H9 (cell line): Measurements from ENCODE around the gene KCNMA1. TPM values are rescaled to one million over a fixed set of nuclear protein-coding genes. Genes with fewer than 3 reads are reported as not detected.

ENCODE experiments used
- DNase-seq: peaks from one replicate; pipeline ENCODE4 v3.0.0-alpha.2; 2017
- H2AFZ ChIP-seq: one replicate; pipeline ENCODE4 v1.6.1; 2013; ENCODE audit warnings: mild to moderate bottlenecking, low read length, control low read depth, moderate library complexity
- H2AK5ac ChIP-seq: 2 replicates; pipeline ENCODE4 v1.6.1; 2013; ENCODE audit warnings: low read length, control low read depth, mixed read lengths; ENCODE audit not compliant: insufficient read length
- H2BK120ac ChIP-seq: one replicate; pipeline ENCODE4 v1.6.1; 2013; ENCODE audit warnings: low read depth, mild to moderate bottlenecking, low read length, control low read depth, inconsistent platforms; ENCODE audit not compliant: poor library complexity, severe bottlenecking
- H2BK12ac ChIP-seq: 2 replicates; pipeline ENCODE4 v1.6.1; 2013; ENCODE audit warnings: low read length, control low read depth, mixed read lengths, low read depth; ENCODE audit not compliant: insufficient read length
- H2BK15ac ChIP-seq: 2 replicates; pipeline ENCODE4 v1.6.1; 2013; ENCODE audit warnings: low read depth, low read length, control low read depth
- H2BK20ac ChIP-seq: one replicate; pipeline ENCODE4 v1.6.1; 2013; ENCODE audit warnings: low read depth, mild to moderate bottlenecking, low read length, control low read depth, inconsistent platforms; ENCODE audit not compliant: poor library complexity, severe bottlenecking
- H2BK5ac ChIP-seq: 2 replicates; pipeline ENCODE4 v1.6.1; 2013; ENCODE audit warnings: low read length, control low read depth, mixed read lengths; ENCODE audit not compliant: insufficient read length
- H3K14ac ChIP-seq: 2 replicates; pipeline ENCODE4 v1.6.1; 2013; ENCODE audit warnings: low read length, control low read depth; ENCODE audit not compliant: insufficient read depth
- H3K18ac ChIP-seq: 2 replicates; pipeline ENCODE4 v1.6.1; 2013; ENCODE audit warnings: low read depth, mild to moderate bottlenecking, mixed read lengths, low read length, control low read depth; ENCODE audit not compliant: insufficient read length
- H3K23ac ChIP-seq: 2 replicates; pipeline ENCODE4 v1.6.1; 2013; ENCODE audit warnings: low read length, control low read depth, mixed read lengths, low read depth; ENCODE audit not compliant: insufficient read length
- H3K23me2 ChIP-seq: 2 replicates; pipeline ENCODE4 v1.6.1; 2013; ENCODE audit warnings: low read depth, mild to moderate bottlenecking, mixed read lengths, low read length, control low read depth; ENCODE audit not compliant: insufficient read length, poor library complexity, severe bottlenecking
- H3K27ac ChIP-seq: 2 replicates; pipeline ENCODE4 v1.5.1; 2013; ENCODE audit warnings: low read length, control low read depth, mixed read lengths, low read depth; ENCODE audit not compliant: insufficient read length
- H3K27me3 ChIP-seq: 2 replicates; pipeline ENCODE4 v1.6.1; 2013; ENCODE audit warnings: low read length, control low read depth, inconsistent platforms; ENCODE audit not compliant: insufficient read depth
- H3K4ac ChIP-seq: 2 replicates; pipeline ENCODE4 v1.6.1; 2013; ENCODE audit warnings: low read depth, mild to moderate bottlenecking, control low read depth, inconsistent platforms, low read length, moderate library complexity
- H3K4me1 ChIP-seq: 2 replicates; pipeline ENCODE4 v1.6.1; 2013; ENCODE audit warnings: low read length, control low read depth, inconsistent platforms; ENCODE audit not compliant: insufficient read depth
- H3K4me2 ChIP-seq: 2 replicates; pipeline ENCODE4 v1.6.1; 2013; ENCODE audit warnings: low read length, control low read depth, mixed read lengths; ENCODE audit not compliant: insufficient read length, insufficient read depth
- H3K56ac ChIP-seq: 2 replicates; pipeline ENCODE4 v1.6.1; 2013; ENCODE audit warnings: low read depth, mild to moderate bottlenecking, mixed read lengths, low read length, control low read depth; ENCODE audit not compliant: insufficient read length
- H3K79me1 ChIP-seq: 2 replicates; pipeline ENCODE4 v1.6.1; 2013; ENCODE audit warnings: low read depth, mild to moderate bottlenecking, moderate library complexity, low read length, control low read depth, inconsistent platforms; ENCODE audit not compliant: insufficient read depth, poor library complexity, severe bottlenecking
- H3K79me2 ChIP-seq: 2 replicates; pipeline ENCODE4 v1.6.1; 2013; ENCODE audit warnings: low read length, control low read depth, inconsistent platforms; ENCODE audit not compliant: insufficient read depth
- H3K9ac ChIP-seq: 2 replicates; pipeline ENCODE4 v1.6.1; 2013; ENCODE audit warnings: low read length, control low read depth, mixed read lengths; ENCODE audit not compliant: insufficient read length; ENCODE audit errors: extremely low read depth
- H3K9me3 ChIP-seq: one replicate; pipeline ENCODE4 v1.6.1; 2013; ENCODE audit warnings: low read depth, low read length, inconsistent platforms; ENCODE audit not compliant: control insufficient read depth
- H3T11ph ChIP-seq: one replicate; pipeline ENCODE4 v1.6.1; 2013; ENCODE audit warnings: mild to moderate bottlenecking, low read length, control low read depth, inconsistent platforms
- H4K20me1 ChIP-seq: one replicate; pipeline ENCODE4 v1.6.1; 2013; ENCODE audit not compliant: control insufficient read depth, insufficient read length, insufficient read depth
- H4K5ac ChIP-seq: 2 replicates; pipeline ENCODE4 v1.6.1; 2013; ENCODE audit warnings: low read depth, mild to moderate bottlenecking, mixed read lengths, low read length, control low read depth; ENCODE audit not compliant: insufficient read length
- H4K8ac ChIP-seq: replicated peaks from 2 replicates; pipeline ENCODE4 v1.6.1; 2013; ENCODE audit warnings: low read length, control low read depth, mixed read lengths, low read depth; ENCODE audit not compliant: insufficient read length
- H4K91ac ChIP-seq: 2 replicates; pipeline ENCODE4 v1.6.1; 2013; ENCODE audit warnings: low read depth, mild to moderate bottlenecking, moderate library complexity, mixed read lengths, low read length, control low read depth; ENCODE audit not compliant: insufficient read length
- H3K27ac Mint-ChIP-seq, 3 experiments: 2 replicates in 2 of 3; 3 replicates in 1 of 3; pipeline ENCODE4 v1.8.0; 2020 to 2021; ENCODE audit warnings: mixed read lengths in 3 of 3, mild to moderate bottlenecking in 1 of 3, moderate library complexity in 1 of 3
- H3K27me3 Mint-ChIP-seq: 2 replicates; pipeline ENCODE4 v1.8.0; 2021; ENCODE audit warnings: low read depth, mild to moderate bottlenecking, moderate library complexity, mixed read lengths
- H3K36me3 Mint-ChIP-seq, 3 experiments: 2 replicates in 2 of 3; 3 replicates in 1 of 3; pipeline ENCODE4 v1.8.0; 2020 to 2021; ENCODE audit warnings: low read depth in 3 of 3, mixed read lengths in 3 of 3; ENCODE audit not compliant: insufficient read depth in 1 of 3
- H3K4me1 Mint-ChIP-seq, 2 experiments: 2 replicates each; pipeline ENCODE4 v1.8.0; 2020; ENCODE audit warnings: mixed read lengths in 2 of 2
- H3K4me3 Mint-ChIP-seq, 2 experiments: 2 replicates in 1 of 2; 3 replicates in 1 of 2; pipeline ENCODE4 v1.8.0; 2020 to 2021; ENCODE audit warnings: mild to moderate bottlenecking in 2 of 2, mixed read lengths in 2 of 2, moderate library complexity in 1 of 2
- H3K9me3 Mint-ChIP-seq, 2 experiments: 2 replicates in 1 of 2; 3 replicates in 1 of 2; pipeline ENCODE4 v1.8.0; 2020; ENCODE audit warnings: mild to moderate bottlenecking in 2 of 2, mixed read lengths in 2 of 2, moderate library complexity in 1 of 2
- CTCF ChIP-seq: fragments of 200-600 bp; sonication (generic); conservative IDR thresholded peaks from 3 replicates; pipeline ENCODE4 v1.8.0; 2021; ENCODE audit warnings: antibody characterized with exemption, mild to moderate bottlenecking
- WGBS: extraction: QIAGEN DNeasy Blood & Tissue Kit; methylation state at CpG from one replicate; pipeline ENCODE4 v1.1.7; 2013; ENCODE audit warnings: missing lambda C conversion rate, low lambda C conversion rate, mixed read lengths; ENCODE audit not compliant: insufficient read length; ENCODE audit errors: extremely low coverage; 5-methylcytosine and 5-hydroxymethylcytosine counted together
- total RNA-seq: library from RNA; stranded (reverse); gene quantifications from 2 replicates; pipeline ENCODE4 v1.2.1, GENCODE V29; 2021

KCNMA1 gene
- total RNA-seq, 1 experiment from 2014 or later: 2.0 TPM

GRCh38 chr10:77575271-77576006 is 62.2 kb downstream of the KCNMA1 start:
- Histone ChIP-seq H3K14ac (no peak overlapping the region), H3K4me2 (no peak overlapping the region), H2BK5ac (no peak overlapping the region), H2BK12ac (no peak overlapping the region), H2BK120ac (no peak overlapping the region), H4K91ac (no peak overlapping the region), H3K23ac (no peak overlapping the region), H3K56ac (no peak overlapping the region), H3T11ph (no peak overlapping the region), H3K27me3 (no peaks in the 10 kb centered on the region), H3K23me2 (no peaks in the 10 kb centered on the region), H3K4me1 (no peaks in the 10 kb centered on the region), H4K20me1 (no peaks in the 10 kb centered on the region), H3K18ac (no peak overlapping the region), H3K9ac (no peak overlapping the region), H3K79me1 (no peaks in the 10 kb centered on the region), H3K79me2 (no peaks in the 10 kb centered on the region), H3K9me3 (no peaks in the 10 kb centered on the region), H4K8ac (no peak overlapping the region), H2AK5ac (no peak overlapping the region), H3K4ac (no peak overlapping the region), H3K27ac (no peak overlapping the region), H2AFZ (no peak overlapping the region), H4K5ac (no peak overlapping the region), H2BK15ac (no peak overlapping the region), H2BK20ac (no peak overlapping the region)
- Mint-ChIP-seq H3K9me3 (no peaks in the 10 kb centered on the region; a peak in 1 of 5 replicates), H3K27me3 (no peaks in the 10 kb centered on the region; the same call in 1 of the 2 replicates), H3K4me3 (no peak overlapping the region), H3K27ac (no peak overlapping the region; a peak in 1 of 7 replicates), H3K36me3 (no peaks in the 10 kb centered on the region), H3K4me1 (peaks cover 0 to 7% of the 10 kb centered on the region in 2 experiments; a peak in 1 of 4 replicates)
- WGBS: no CpG with 5 or more reads among the region's 10 CpGs
- DNase-seq: no peak
- no peak for TF ChIP-seq CTCF
